GM21390 (cell line): Measurements from ENCODE around the gene CHST2.

ENCODE experiments used
- ATAC-seq: cut with Tn5 transposase; IDR thresholded peaks from one replicate; pipeline ENCODE4 v1.9.1; 2021; ENCODE audit not compliant: unreplicated experiment

The CHST2 gene

DNA sequence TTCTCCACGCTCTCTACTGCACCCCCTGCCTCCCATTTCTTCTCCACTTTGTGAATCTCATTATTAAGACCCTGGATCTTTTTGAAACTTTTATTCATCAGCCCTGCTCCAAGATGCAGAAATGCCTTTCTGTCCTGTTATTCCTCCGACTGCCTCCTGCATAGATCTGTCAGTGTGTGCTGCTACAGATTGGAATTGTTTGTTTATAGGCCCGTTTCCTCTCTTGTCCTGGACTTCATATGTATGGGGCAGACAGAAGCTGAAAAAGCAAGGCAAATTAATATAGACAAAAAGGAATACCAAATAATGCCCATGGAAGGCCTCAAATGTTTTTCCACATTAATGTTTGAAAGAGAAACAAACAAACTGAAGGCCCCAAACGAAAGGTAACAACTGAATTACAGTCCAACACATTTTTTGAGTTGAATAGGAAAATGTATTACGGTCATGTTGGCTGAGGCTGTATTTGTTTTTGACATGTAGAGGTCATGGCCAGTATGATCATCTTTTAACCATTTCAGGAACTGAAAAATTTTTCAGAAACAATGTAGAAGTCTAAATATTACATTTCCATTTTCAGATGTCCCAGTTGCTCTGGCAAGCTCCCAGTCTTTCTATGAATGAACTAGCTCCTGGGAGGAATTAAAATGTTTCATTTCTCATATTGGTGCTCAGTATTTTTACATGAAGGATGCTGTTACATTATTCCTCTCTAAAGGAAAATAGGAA lies 8.8 kb downstream of the CHST2 start:
- no peak for ATAC-seq

DNA sequence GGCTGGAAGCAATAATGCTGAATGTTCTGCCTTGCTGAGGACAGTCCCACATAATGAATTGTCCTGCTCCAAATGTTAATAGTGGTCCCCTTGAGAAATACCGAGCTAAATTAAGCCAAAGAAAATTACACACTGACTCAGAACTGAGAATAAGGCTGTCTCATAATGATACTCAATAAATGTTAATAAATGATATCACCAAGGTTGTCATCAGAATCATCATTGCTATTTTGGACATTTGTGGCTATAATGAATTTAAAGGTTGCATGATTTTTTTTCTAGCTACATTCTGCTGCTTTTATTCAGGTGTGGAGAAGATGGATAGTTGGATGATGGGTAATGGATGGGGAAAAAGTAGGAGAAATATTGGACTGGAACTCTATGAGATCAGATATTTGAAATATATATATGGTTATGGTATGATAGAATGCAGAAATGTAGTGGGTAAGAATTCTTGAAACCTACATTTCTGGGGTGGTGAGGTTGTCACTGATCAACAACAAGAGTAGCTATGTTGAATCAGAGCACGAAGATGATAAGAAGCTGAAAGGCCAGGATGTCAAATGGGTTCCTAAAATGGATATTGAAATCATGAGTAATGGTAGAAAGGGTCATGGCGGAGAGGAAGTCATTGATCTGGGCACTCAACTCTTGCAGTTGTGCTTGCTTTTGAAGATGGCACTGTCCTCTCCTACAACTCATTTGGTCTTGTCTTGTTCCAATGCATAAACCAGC lies 12.8 kb downstream of the CHST2 start:
- ATAC-seq, result no peak

DNA sequence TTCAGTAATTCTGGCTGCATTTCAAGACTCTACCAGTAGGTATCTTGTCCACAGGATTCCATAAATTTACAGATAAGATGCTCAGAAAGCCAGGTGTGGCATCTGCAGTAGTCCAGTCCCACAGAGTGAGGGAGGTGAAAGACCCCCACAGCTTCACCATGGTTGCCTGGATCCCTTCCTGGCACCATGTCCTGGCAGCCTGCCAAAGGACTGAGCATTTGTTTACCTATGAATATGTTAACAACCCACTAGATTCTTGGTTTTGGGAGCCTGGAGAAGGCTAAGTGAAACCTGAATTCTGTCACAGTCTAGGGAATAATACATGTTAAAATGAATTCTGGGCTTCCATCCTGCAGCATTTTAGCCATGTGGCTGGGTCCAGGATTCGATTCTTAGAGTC lies 14.9 kb downstream of the CHST2 start:
- no peak for ATAC-seq

DNA sequence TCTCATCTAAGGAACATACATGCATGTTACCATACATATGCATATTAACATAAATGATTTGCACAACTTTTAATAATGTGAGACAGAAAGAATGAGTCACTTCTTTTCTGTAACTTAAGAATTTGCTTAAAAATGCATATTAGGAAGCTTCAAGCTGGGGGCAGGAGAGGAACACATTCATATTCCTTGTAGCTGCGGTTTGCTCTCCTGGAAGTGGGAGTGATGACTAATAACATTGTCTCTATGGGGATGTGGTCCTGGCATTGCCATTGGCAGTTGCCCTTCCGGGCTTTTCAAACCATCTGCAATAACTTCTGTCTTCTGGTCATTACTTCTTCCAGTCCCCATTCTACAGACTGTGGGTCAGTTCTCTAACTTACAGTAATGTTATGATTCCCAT lies 15.6 kb downstream of the CHST2 start:
- ATAC-seq, result no peak

DNA sequence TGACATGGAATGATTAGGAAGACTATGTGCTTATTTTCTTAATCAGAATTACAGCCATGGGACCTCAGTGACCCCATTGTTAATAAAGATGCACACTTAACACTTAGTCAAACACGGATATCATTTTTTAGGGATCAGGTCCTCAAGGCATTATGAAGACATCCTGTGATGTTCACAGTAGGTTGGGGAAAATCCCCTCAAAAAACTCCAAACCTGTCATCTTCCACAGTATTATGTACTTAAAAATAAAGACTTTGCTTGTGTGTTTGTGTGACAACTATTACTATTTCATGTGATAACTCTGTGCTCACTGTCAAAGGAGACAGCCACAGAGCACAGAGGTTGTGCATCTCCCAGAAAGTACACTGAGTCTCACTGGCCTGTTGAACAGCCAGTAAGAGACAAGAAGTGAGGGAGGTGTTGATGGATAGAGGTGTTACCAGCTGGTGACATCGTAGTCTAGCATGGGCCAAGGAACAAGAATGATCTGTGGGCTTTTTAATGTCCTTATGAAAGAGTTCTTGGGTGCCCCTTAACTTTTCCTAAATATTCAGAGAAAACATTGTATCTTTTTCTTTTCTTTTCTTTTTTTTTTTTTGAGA lies 18.0 kb downstream of the CHST2 start:
- ATAC-seq, result no peak

DNA sequence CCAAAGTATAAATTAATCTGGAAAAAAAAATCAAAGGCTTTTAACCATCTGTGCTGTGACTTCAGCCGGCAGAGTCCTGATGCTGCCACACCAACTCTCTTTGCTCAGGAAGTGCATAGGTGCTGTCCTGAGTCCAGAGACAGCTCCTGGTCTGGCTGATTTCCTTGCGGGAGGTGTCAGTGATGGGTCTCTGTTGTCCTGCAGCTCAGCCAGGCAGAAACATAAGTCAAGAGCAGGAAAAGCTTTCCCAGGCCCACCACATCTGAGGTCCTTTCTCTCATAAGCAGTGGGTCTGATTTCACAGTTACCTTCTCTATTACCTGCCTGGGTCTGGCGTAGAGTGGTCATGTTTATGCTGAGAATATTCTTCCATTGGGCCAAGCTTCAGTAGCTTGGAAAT lies 19.4 kb downstream of the CHST2 start:
- ATAC-seq, result no peak

DNA sequence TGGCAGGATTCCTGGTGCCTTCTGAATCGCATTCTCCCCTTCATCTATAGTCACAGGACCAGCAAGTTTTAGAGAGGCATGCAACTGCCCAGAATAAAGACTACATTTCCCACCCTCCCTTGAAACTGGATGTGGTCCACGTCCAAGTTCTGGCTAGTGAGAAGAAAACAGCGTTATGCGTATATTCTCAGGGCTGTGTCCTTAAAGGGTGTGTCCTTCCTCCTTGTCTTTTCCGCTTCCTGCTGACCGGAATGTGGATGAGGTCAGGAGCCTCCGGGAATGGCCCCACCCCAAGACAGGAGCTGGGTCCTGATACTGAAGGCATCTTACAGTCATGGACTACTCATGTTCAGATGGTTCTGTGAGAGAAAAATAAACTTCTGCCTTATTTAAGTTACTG lies 20.2 kb downstream of the CHST2 start:
- ATAC-seq, result no peak

DNA sequence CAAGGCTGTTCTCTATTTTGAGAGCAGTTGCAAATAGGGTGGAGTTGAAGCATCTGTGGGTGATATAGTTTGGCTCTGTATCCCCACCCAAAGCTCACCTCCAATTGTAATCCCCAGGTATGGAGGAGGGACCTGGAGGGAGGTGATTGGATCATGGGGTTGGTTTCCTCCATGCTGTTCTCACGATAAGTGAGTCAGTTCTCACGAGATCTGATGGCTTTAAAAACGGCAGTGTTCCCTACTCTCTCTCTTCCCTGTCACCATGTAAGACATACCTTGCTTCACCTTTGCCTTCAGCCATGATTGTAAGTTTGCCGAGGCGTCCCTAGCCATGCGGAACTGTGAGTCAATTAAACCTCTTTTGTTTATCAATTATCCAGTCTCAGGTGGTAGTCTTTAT lies 21.0 kb downstream of the CHST2 start:
- no peak for ATAC-seq

DNA sequence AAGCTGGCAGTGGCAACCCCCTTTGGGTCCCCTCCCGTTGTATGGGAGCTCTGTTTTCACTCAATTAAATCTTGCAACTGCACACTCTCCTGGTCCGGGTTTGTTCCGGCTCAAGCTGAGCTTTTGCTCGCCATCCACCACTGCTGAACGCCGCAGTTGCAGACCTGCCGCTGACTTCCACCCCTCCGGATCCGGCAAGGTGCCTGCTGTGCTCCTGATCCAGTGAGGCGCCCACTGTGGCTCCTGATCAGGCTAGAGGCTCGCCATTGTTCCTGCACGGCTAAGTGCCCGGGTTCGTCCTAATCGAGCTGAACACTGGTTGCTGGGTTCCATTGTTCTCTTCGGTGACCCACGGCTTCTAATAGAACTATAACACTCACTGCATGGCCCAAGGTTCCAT lies 22.8 kb downstream of the CHST2 start:
- ATAC-seq, result no peak

DNA sequence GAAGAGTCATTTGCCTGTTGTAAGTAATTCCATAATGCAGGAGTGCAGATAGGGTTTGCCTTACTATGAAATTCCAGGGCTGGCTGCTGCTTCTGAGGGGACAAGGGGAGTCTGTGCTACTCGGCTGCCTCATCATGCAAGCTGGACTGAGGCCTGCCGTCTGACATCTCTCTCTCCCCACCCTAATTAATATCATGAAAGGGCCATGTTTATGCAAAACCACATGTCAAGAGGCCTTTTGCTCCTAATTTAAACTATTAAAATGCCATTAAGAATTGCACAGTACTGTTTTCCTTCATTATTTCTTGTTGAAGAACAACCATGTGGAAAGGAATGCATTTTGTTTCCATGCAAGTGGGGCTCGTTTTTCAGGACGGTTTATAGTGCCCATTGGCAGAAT lies 26.3 kb downstream of the CHST2 start:
- no peak for ATAC-seq

DNA sequence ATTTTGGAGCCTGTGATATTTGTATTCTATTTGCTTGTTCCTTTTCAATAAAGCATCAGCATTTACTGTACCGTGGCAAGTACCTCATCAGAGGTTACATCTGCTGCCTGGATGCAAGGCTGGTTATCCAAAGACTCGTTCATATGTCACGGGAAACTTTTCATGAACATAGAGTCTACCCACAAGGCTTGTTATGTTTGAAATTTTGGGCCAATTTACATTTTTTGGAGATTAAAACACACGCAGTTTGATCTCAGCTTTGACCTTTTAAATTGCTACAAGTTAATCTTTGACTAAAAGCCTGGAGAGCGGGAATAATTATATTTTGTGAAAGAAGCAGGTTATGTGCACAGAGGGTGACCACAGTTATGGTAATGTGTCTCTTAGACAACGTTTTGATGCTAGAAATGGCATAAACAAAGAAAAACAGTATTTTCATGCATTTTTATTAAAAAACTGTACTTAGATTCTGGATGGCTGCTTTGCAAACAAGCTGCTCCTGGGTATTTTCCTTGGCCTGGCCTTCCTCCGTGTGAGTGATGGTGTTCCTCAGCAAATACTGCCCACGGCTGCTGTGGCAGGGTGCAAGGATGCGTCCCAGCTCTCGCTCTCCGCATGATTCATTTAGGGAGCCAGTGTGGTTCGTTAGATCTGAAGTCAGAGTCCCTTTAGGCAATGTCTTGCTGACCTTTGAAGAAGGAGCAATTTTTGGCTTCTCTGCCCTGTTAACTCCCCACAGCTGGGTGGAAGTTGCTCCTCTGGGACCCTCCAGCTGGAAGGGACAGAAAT lies 27.1 kb downstream of the CHST2 start:
- ATAC-seq, result no peak

DNA sequence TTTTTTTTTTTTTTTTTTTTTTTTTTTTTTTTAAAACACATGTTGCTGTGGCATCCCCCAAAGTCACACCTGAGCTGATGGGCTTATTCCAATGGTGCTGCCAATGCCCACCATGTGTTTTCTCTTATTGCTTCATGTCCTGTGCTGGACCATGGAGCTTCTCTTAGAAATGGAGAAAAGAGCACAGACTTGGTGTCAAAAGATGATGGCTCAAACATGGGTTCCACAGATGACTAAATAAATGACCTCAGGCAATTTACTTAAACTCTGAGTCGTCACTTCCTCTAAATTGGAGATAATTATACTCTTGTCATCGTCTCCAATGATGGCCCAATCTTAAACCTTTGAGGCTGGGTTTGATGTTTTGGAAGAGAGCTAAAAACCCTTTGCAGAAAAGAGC lies 28.1 kb downstream of the CHST2 start:
- no peak for ATAC-seq

DNA sequence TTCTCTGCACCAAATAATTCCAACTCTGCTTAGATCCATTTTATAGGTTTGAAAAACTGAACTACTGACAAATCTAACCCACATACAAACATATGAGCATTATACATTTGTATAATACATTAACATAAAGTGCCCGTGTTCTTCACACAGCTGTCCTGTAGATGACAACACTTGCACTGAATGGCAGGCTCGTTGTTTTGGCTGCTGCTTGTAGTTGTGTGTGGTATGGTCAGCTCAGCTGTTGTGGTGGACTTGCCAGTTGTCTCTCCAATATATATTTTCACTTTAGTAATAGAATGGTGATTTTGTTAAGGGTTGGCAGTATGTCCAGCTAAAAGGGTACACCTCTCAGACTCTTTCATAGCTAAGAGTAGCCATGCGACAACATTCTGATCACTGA lies 30.5 kb downstream of the CHST2 start:
- no peak for ATAC-seq

DNA sequence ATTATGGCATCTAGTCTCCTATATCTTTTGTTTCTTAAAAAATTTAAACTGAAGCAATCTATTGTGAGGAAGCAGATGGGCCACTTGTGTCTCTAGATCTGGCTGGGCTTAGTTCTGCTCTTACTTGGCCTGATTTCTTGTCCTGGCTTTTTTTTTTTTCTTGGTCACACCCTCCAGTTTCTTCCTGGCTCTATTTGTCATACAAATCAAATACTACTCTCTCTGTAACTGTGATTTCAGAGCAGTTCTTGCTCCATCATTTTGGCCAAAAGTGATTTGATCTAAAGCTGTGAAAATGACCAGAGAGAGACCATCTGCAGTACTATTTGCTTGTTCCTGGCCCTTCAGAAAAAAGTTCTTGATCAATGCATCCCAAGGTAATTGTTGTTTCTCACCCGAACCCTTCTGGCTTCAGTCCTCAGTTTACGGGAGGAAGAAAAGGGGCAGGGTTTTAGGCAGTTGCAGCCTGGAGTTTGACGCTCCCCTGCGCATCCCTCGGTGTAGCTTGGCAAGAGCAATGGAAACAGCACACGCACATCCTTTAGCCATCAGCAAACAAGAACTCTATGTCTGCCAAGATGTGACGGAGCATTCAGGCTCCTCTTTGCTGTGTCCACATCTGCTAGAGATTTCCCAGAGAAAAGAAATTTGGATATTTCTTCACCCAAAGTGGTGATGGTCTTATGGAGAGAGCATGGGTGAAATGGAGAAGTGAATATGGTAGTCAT lies 31.6 kb downstream of the CHST2 start:
- no peak for ATAC-seq

DNA sequence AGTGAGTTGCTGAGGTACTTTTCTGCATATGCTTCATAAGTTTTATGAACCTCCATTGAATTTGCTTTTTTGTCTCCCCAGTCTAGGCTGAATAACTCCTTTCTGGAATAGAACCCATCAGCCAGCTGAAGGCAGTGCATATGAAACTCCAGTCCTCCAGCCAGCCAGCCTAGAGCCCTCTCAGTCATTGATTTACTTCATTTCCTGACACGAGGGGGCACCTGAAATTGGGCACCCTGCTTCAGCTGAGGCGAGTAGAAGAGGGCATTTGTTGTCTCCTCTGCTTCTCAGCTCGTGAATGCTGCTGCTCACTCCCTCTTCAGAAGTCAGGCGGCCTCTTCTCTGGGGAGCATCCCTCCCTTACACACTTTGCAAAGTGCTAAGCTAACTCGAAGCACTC lies 32.5 kb downstream of the CHST2 start:
- no peak for ATAC-seq

DNA sequence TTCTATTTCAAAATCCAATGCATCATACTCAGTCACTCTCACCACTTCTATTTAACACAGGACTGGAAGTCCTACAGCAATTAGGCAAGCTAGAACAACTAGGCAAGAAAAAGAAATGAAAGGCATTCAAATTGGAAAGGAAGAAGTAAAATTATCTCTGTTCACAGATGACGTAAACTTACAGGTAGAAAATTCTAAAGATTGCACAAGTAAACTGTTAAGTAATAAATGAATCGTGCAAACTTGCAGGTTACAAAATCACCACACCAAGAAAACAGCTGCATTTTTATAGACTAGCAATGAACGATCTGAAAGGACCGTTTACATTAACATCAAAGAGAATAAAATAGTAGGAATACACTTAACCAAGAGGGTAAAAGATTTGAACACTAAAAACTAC lies 36.2 kb downstream of the CHST2 start:
- no peak for ATAC-seq

DNA sequence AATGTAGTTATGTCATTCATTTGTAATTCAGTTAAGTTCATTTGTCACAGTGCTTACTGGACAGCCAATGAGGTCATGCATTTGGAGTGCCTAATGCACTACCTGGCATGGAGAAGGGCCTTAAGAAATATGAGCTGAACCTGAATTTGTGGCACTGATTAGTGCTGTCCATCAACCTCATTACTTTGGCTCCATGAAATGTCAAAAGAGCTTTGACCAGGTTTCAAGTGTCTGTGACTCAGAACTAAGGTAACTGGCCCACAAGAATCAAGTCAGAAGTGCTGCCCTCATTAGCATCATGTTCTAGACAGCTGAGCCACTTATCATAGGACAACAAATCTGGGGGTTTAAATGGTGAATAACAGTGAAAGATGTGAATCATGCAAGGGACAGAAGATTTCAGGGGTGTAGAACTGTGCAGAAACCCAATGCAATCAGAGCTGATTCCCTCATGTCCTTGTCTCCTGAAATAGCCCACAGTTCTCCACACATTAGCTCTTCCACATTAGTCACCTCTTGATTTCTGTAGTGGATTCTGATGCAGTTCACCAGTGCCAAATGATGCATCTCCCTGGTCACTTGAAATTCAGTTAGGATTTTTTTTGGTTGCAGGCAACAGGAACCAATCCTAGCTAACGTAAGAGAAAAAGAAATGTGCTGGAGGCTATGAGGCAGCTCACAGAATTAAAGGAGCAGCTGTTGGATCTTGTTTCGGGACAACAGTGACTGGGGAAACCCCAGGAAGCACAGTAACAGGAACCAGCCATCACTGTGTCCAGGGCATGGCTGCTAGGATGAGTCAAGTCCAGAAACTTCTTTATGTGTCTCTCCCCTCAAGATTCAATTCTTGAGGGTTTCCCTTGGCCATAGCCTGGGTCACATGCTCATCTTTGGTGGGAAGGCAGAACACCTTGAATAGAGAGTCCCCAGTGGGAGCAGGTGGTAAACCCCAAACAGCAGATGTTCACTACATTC lies 38.7 kb downstream of the CHST2 start:
- peak; percentile 81 for ATAC-seq

DNA sequence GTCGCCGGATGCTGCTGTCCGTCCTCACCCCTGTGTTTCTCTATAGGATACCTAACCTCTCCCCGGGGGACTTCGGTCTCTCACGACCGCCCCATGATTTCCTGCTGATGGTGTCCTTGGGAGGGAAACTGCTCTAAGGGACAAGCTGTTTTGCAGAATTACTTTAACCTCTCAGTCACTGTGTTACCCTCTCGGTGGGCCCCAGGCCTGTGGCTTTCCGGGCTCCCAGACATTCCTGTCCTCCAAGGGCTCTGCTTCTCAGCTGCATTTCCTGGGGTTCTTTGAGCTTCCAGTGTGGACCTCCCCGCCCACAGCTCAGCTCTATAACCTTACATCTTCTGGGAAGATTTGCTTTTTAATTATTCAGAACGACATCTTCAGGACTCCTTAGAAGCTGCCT lies 40.9 kb downstream of the CHST2 start:
- no peak for ATAC-seq

DNA sequence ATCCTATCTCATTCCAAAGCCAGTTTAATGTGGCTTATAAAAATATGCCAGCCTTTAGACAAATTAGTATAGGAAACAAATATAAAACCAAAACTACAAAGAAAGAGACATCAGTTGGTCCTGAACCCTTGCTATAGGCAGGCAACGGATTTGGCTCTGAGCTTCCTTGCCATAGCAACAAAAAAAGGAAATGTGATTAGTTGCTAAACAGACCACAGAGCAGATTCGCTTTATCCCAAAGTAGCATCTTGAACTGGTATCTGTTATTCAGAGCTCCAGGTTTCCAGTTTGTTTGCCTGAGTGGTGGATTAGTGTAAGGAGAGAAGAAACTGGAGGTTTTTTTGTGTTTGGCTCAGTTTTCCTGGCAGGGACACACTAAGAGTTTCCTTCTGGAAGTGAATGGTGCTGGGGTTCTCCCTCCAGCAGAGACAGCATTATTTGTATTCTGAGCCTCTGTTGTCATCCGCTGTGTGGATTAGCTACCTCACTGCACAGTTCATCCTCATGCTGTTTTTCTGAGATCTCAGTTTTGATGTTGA lies 44.1 kb downstream of the CHST2 start:
- ATAC-seq, result no peak

DNA sequence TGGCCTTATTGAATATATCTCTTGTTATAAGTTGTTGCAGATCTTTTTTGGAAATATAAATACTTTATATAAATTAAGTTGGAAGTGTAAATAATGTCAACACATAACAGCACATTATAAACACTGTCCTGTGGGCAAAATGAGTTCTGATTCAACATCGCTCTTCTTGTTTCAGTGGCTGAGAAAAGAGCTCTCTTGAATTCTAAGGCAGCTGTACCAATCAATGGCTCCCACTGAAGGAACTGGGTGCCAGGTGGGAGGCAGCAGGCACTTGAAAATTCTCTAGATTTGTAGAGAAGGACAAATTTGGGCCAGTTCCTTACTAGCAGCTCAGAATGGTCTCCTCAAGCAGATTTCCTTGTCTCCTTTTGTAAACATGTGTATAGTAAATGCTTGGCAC lies 45.6 kb downstream of the CHST2 start:
- ATAC-seq, result peak; percentile 54
